Activated CD4-positive, alpha-beta T cell treated with anti-CD3 and anti-CD28 coated beads, Interleukin-2, amount 50 U/mL, for 4 hours (primary cell): ENCODE data around the gene RELL1.

Experiments used
- DNase-seq, 2 experiments: peaks; one replicate each; pipeline ENCODE4 v3.0.0-alpha.2; 2020

The RELL1 gene

GRCh38 chr4:37686373-37687193, at the start of gene RELL1:
Gene RELL1, minus strand, starts transcription at chr4:37686376. Its CDS starts 89 bp downstream, at chr4:37686287.
- DNase-seq: peak; percentile 98

- no peak for DNase-seq
Measured at GRCh38 chr4:37735578-37735977, 49.4 kb upstream of the RELL1 start.

GRCh38 chr4:37734989-37735388, 48.8 kb upstream of the RELL1 start:
- no peak for DNase-seq

- no peak for DNase-seq
Measured at GRCh38 chr4:37733240-37733867, 47.2 kb upstream of the RELL1 start.

GRCh38 chr4:37732526-37733186, 46.5 kb upstream of the RELL1 start:
- no peak for DNase-seq

GRCh38 chr4:37729649-37730004, 43.5 kb upstream of the RELL1 start:
- no peak for DNase-seq

- DNase-seq: no peak
Measured at GRCh38 chr4:37728064-37728463, 41.9 kb upstream of the RELL1 start.

- no peak for DNase-seq
Measured at GRCh38 chr4:37727635-37728034, 41.5 kb upstream of the RELL1 start.

GRCh38 chr4:37726666-37727065, 40.5 kb upstream of the RELL1 start:
- no peak for DNase-seq

GRCh38 chr4:37725718-37726117, 39.5 kb upstream of the RELL1 start:
- no peak for DNase-seq

- no peak for DNase-seq
Measured at GRCh38 chr4:37723067-37723466, 36.9 kb upstream of the RELL1 start.

- no peak for DNase-seq
Measured at GRCh38 chr4:37721995-37722638, 35.9 kb upstream of the RELL1 start.

GRCh38 chr4:37719021-37719420, 32.8 kb upstream of the RELL1 start:
- DNase-seq: no peak

- DNase-seq: no peak
Measured at GRCh38 chr4:37717576-37717975, 31.4 kb upstream of the RELL1 start.

- no peak for DNase-seq
Measured at GRCh38 chr4:37715889-37716402, 29.8 kb upstream of the RELL1 start.

- DNase-seq: no peak
Measured at GRCh38 chr4:37710491-37710890, 24.3 kb upstream of the RELL1 start.

GRCh38 chr4:37706032-37706431, 19.9 kb upstream of the RELL1 start:
- DNase-seq: no peak

- no peak for DNase-seq
Measured at GRCh38 chr4:37705571-37705970, 19.4 kb upstream of the RELL1 start.

- no peak for DNase-seq
Measured at GRCh38 chr4:37699868-37700481, 13.8 kb upstream of the RELL1 start.

GRCh38 chr4:37697566-37697965, 11.4 kb upstream of the RELL1 start:
- no peak for DNase-seq

GRCh38 chr4:37693450-37694190, 7.4 kb upstream of the RELL1 start:
- DNase-seq: no peak

GRCh38 chr4:37693030-37693429, 6.9 kb upstream of the RELL1 start:
- DNase-seq: no peak
